ENCODE measurements around the gene SPPL3.

Gene SPPL3

DNA sequence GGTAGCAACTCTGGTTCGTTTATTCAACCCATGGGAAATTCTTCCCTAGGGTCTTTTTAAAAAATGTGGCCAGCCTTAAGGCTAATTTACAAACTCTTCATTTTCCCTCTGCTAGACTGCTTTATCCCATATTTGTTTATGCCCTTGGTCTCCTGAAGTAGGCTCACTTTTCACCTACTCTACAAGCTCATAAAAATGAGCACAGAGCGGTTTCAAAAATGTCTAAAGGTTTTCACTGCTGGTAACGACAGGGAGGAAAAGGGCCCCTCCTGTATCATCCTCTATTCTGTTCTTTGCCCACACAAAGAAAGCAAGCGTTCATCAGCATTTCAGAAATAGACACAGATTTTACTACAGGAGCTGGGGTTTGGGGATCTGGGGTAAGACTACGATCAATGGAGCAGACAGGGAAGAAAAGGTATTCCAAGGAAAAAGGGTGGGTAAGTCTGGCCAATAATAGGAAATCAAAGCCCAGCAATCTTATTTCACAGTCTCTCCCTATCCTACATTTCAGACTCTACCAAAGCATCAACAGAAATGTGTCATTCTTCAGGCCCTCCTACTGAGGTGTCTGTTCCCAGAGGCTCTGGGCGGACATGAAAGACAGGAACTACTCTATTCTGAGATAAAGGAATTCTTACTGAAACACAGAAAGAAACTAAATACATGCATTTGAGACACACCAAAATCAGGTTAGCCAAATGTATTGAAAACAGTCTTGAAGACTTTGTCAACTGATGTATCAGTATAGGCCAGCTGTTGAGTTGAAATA is 86.4 kb downstream of the SPPL3 start:
- Histone ChIP-seq H3K27ac (ENCODE audit: low read depth, low read length) (no peak overlapping the region), H3K4me1 (ENCODE audit: control insufficient read depth, low read length) (peaks cover 5% of the 10 kb centered on the region), H3K9me3 (ENCODE audit: control insufficient read depth, insufficient read depth, low read length) (no peaks in the 10 kb centered on the region), H4K20me1 (ENCODE audit: control insufficient read depth, insufficient read depth, low read depth, low read length) (no peaks in the 10 kb centered on the region), H3K27me3 (ENCODE audit: control insufficient read depth, low read length) (no peaks in the 10 kb centered on the region), H3K79me2 (ENCODE audit: control insufficient read depth, low read length) (peaks cover 45% of the 10 kb centered on the region), H3F3A (ENCODE audit: control insufficient read depth, insufficient read depth) (peaks cover 2% of the 10 kb centered on the region; the same call in 1 of the 2 replicates), H3K36me3 (ENCODE audit: control insufficient read depth, low read length) (no peaks in the 10 kb centered on the region), H3K4me2 (ENCODE audit: low read length) (no peak overlapping the region), H3K4me3 (ENCODE audit: low read length) (no peak overlapping the region), H3K9me2 (replicated peaks; ENCODE audit: control insufficient read depth, low read length) (no peaks in the 10 kb centered on the region)
- TF ChIP-seq EZH2phosphoT487 (IDR thresholded peaks at IDR 0.05; ENCODE audit: borderline replicate concordance, low read length) (no peak), CTCF (IDR thresholded peaks at IDR 0.05; ENCODE audit: low read depth, low read length, poor library complexity, severe bottlenecking) (no peak)

DNA sequence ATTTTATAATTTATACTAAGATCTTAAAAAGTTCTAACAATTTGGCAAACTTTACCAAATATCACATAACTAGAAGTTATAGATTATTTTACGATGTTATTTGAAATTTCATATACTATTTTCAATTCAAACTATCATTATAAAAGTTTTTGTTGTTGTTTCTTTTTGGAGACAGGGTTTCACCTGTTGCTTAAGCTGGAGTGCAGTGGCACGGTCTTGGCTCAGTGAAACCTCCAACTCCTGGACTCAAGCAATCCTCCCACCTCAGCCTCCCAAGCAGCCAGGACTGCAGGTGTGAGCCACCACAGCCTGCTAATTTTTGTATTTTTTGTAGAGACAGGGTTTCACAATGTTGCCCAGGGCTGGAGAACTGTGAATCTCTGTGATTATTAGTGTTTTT is 87.8 kb downstream of the SPPL3 start:
- peaks cover 33% of the 10 kb centered on the region for H3K79me2 ChIP-seq (ENCODE audit: control insufficient read depth, low read length)
- TF ChIP-seq CTCF (IDR thresholded peaks at IDR 0.05; ENCODE audit: low read depth, low read length, poor library complexity, severe bottlenecking) (no peak), EZH2phosphoT487 (IDR thresholded peaks at IDR 0.05; ENCODE audit: borderline replicate concordance, low read length) (no peak)

DNA sequence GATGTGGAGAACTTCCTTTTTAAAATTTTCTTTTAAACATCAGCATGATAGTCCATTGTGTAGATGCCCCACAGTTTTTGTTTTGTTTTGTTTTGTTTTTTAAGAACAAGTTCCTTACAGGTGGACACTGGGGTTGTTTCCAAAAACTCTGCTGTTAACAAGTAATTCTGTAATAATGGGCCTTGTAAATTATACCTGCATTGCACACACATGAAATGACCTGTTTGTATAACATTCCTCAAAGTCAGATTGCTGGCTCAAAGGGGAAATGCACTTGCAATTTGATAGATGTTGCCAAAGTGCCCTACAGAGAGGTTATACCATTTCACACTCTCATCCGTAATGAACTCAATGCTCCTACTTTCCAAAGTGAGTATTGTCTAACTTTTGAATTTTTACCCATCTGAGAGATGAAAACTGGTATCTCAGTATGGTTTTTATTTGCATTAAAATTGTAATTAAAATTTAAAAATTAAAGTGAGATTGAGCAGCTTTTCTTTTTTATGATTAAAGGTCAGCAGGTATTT is 89.2 kb downstream of the SPPL3 start:
- no peak for TF ChIP-seq EZH2phosphoT487 (IDR thresholded peaks at IDR 0.05; ENCODE audit: borderline replicate concordance, low read length)
- no peak for TF ChIP-seq CTCF (IDR thresholded peaks at IDR 0.05; ENCODE audit: low read depth, low read length, poor library complexity, severe bottlenecking)
- Histone ChIP-seq H3K4me2 (ENCODE audit: low read length) (no peak overlapping the region), H3K79me2 (ENCODE audit: control insufficient read depth, low read length) (peaks cover 29% of the 10 kb centered on the region), H3K27ac (ENCODE audit: low read depth, low read length) (no peak overlapping the region), H3F3A (ENCODE audit: control insufficient read depth, insufficient read depth) (peaks cover 2% of the 10 kb centered on the region; the same call in 1 of the 2 replicates), H3K9me2 (replicated peaks; ENCODE audit: control insufficient read depth, low read length) (no peaks in the 10 kb centered on the region), H3K36me3 (ENCODE audit: control insufficient read depth, low read length) (no peaks in the 10 kb centered on the region), H3K4me3 (ENCODE audit: low read length) (no peak overlapping the region), H3K4me1 (ENCODE audit: control insufficient read depth, low read length) (no peaks in the 10 kb centered on the region; the same call in 1 of the 2 replicates), H3K9me3 (ENCODE audit: control insufficient read depth, insufficient read depth, low read length) (no peaks in the 10 kb centered on the region), H4K20me1 (ENCODE audit: control insufficient read depth, insufficient read depth, low read depth, low read length) (no peaks in the 10 kb centered on the region), H3K27me3 (ENCODE audit: control insufficient read depth, low read length) (no peaks in the 10 kb centered on the region)

More for the DNA sequence above, 87.8 kb downstream of the SPPL3 start:
- no peaks in the 10 kb centered on the region for H3K27me3 ChIP-seq (ENCODE audit: control insufficient read depth, low read length)
- H3K4me2 ChIP-seq (ENCODE audit: low read length), result no peak overlapping the region
- H4K20me1 ChIP-seq (ENCODE audit: control insufficient read depth, insufficient read depth, low read depth, low read length), result no peaks in the 10 kb centered on the region
- H3K36me3 ChIP-seq (ENCODE audit: control insufficient read depth, low read length), result no peaks in the 10 kb centered on the region
- H3F3A ChIP-seq (ENCODE audit: control insufficient read depth, insufficient read depth), result peaks cover 2% of the 10 kb centered on the region; the same call in 1 of the 2 replicates
- no peak overlapping the region for H3K27ac ChIP-seq (ENCODE audit: low read depth, low read length)
- H3K9me2 ChIP-seq (replicated peaks; ENCODE audit: control insufficient read depth, low read length), result no peaks in the 10 kb centered on the region
- no peaks in the 10 kb centered on the region; the same call in 1 of the 2 replicates for H3K4me1 ChIP-seq (ENCODE audit: control insufficient read depth, low read length)
- no peak overlapping the region for H3K4me3 ChIP-seq (ENCODE audit: low read length)
- H3K9me3 ChIP-seq (ENCODE audit: control insufficient read depth, insufficient read depth, low read length), result no peaks in the 10 kb centered on the region
